ENCODE data around the gene PAGE2. TPM values are rescaled to one million over a fixed set of nuclear protein-coding genes. Genes with fewer than 3 reads are reported as not detected.

PAGE2 gene
- total RNA-seq, 1 experiment from 2014 or later: not detected

GRCh38 chrX:55098691-55099090, 9.9 kb downstream of the PAGE2 start:
- no peak overlapping the region for H3K9ac ChIP-seq (ENCODE audit: low read length)
- no peak overlapping the region for H2AFZ ChIP-seq (ENCODE audit: low read depth, low read length, poor library complexity, severe bottlenecking)
- RAD21 ChIA-PET (ENCODE audit: low non-redundant PET in 1 of 2, low total read pairs in 2 of 2, uncharacterized antibody in 2 of 2, unreplicated experiment in 2 of 2): no interaction called here
- BruUV-seq (replicated peaks): no TSS peak
- no peaks in the 10 kb centered on the region for H3K79me2 ChIP-seq (ENCODE audit: insufficient read depth, low read length)
- H3K4me3 ChIP-seq (replicated peaks in 1 of 2; ENCODE audit: low read depth in 1 of 2, low read length in 2 of 2): no peak overlapping the region
- CTCF ChIA-PET: no interaction called here
- no peak overlapping the region for H3K4me2 ChIP-seq (ENCODE audit: low read length)
- no peaks in the 10 kb centered on the region for H3K9me3 ChIP-seq (ENCODE audit: control insufficient read depth in 1 of 2, insufficient read depth in 1 of 2, low read depth in 1 of 2, low read length in 2 of 2)
- no peaks in the 10 kb centered on the region for H3K36me3 ChIP-seq (ENCODE audit: control insufficient read depth in 1 of 2, insufficient read depth in 2 of 2, low read length in 2 of 2)
- H3K4me1 ChIP-seq (ENCODE audit: control insufficient read depth in 1 of 2, insufficient read depth in 2 of 2, low read length in 2 of 2): no peaks in the 10 kb centered on the region
- H3K9me2 ChIP-seq (ENCODE audit: insufficient read depth): no peaks in the 10 kb centered on the region
- no peak overlapping the region for H3K27ac ChIP-seq (ENCODE audit: low read depth, low read length)
- intact Hi-C loops (cut with micrococcal nuclease): no loop called here
- POLR2A ChIA-PET: no interaction called here
- DNase-seq (ENCODE audit: low read depth, low spot score): no peak
- H4K20me1 ChIP-seq (ENCODE audit: insufficient read depth): no peaks in the 10 kb centered on the region
- ATAC-seq: no peak
- H3K27me3 ChIP-seq (ENCODE audit: insufficient read depth, low read length): no peaks in the 10 kb centered on the region
- TF ChIP-seq TCF7L2 (IDR thresholded peaks at IDR 0.05; ENCODE audit: borderline replicate concordance, extremely low read depth, insufficient read depth, insufficient read length) (no peak), SP1 (IDR thresholded peaks at IDR 0.05; ENCODE audit: low read depth) (no peak)

- BruUV-seq (replicated peaks): no TSS peak
- ChIA-PET CTCF (no interaction called here), POLR2A (no interaction called here), RAD21 (ENCODE audit: low non-redundant PET in 1 of 2, low total read pairs in 2 of 2, uncharacterized antibody in 2 of 2, unreplicated experiment in 2 of 2) (no interaction called here)
- Histone ChIP-seq H3K4me2 (ENCODE audit: low read length) (no peak overlapping the region), H3K79me2 (ENCODE audit: insufficient read depth, low read length) (no peaks in the 10 kb centered on the region), H4K20me1 (ENCODE audit: insufficient read depth) (no peaks in the 10 kb centered on the region), H3K36me3 (ENCODE audit: control insufficient read depth in 1 of 2, insufficient read depth in 2 of 2, low read length in 2 of 2) (no peaks in the 10 kb centered on the region), H3K9me2 (ENCODE audit: insufficient read depth) (no peaks in the 10 kb centered on the region), H3K9ac (ENCODE audit: low read length) (no peak overlapping the region), H3K4me3 (replicated peaks in 1 of 2; ENCODE audit: low read depth in 1 of 2, low read length in 2 of 2) (no peak overlapping the region), H3K27me3 (ENCODE audit: insufficient read depth, low read length) (no peaks in the 10 kb centered on the region), H2AFZ (ENCODE audit: low read depth, low read length, poor library complexity, severe bottlenecking) (no peak overlapping the region), H3K27ac (ENCODE audit: low read depth, low read length) (no peak overlapping the region), H3K9me3 (ENCODE audit: control insufficient read depth in 1 of 2, insufficient read depth in 1 of 2, low read depth in 1 of 2, low read length in 2 of 2) (no peaks in the 10 kb centered on the region), H3K4me1 (ENCODE audit: control insufficient read depth in 1 of 2, insufficient read depth in 2 of 2, low read length in 2 of 2) (no peaks in the 10 kb centered on the region)
- ATAC-seq (no peak), DNase-seq (ENCODE audit: low read depth, low spot score) (no peak)
- intact Hi-C loops (cut with micrococcal nuclease): no loop called here
- TF ChIP-seq EZH2 (IDR thresholded peaks at IDR 0.05): no peak
- no peak for TF ChIP-seq ATF3 (IDR thresholded peaks at IDR 0.05)
- TF ChIP-seq RAD21 (IDR thresholded peaks at IDR 0.05; ENCODE audit: low read depth): no peak
- no peak for TF ChIP-seq CEBPB (IDR thresholded peaks at IDR 0.05; ENCODE audit: low read depth)
- TF ChIP-seq TCF7L2 (IDR thresholded peaks at IDR 0.05; ENCODE audit: borderline replicate concordance, extremely low read depth, insufficient read depth, insufficient read length): no peak
- no peak for TF ChIP-seq ZNF274 (IDR thresholded peaks at IDR 0.05; ENCODE audit: low read depth, low read length)
- TF ChIP-seq SRF (IDR thresholded peaks at IDR 0.05; ENCODE audit: low read depth): no peak
- TF ChIP-seq MAX (IDR thresholded peaks at IDR 0.05): no peak
- TF ChIP-seq SP1 (IDR thresholded peaks at IDR 0.05; ENCODE audit: low read depth): no peak
- no peak for TF ChIP-seq POLR2A (IDR thresholded peaks at IDR 0.05; ENCODE audit: borderline replicate concordance, extremely low read depth, insufficient read depth, insufficient read length)
- no peak for TF ChIP-seq YY1 (IDR thresholded peaks at IDR 0.05; ENCODE audit: extremely low read depth, insufficient replicate concordance, low read depth, low read length)
- TF ChIP-seq SIN3A (IDR thresholded peaks at IDR 0.05; ENCODE audit: low read depth): no peak
- TF ChIP-seq EZH2phosphoT487 (IDR thresholded peaks at IDR 0.05; ENCODE audit: borderline replicate concordance): no peak
These were observed 10.3 kb downstream of the PAGE2 start for GRCh38 chrX:55099162-55099561.
